PC-3 (cell line): ENCODE measurements around the gene MAPKBP1. TPM values are rescaled to one million over a fixed set of nuclear protein-coding genes. Genes with fewer than 3 reads are reported as not detected.

ENCODE experiments used
- ATAC-seq: fragments of 200-7000 bp; cut with Tn5 transposase; 2 replicates; pipeline ENCODE4 v1.9.1; 2020; ENCODE audit warnings: mild to moderate bottlenecking, moderate library complexity
- BruUV-seq: library from RNA; stranded (reverse); fragments of 400-500 nt; replicated peaks from 2 replicates; lab custom pipeline; 2021; lab: Mats Ljungman, UMichigan
- CTCF ChIA-PET: fragments of 300-600 bp; sonication (Branson Sonifier 250); formaldehyde crosslinking; loops from one replicate; lab custom pipeline; 2022; ENCODE audit warnings: antibody characterized with exemption; lab: Charles Lee
- POLR2A ChIA-PET: fragments of 300-600 bp; sonication (Branson Sonifier 250); formaldehyde crosslinking; loops from one replicate; lab custom pipeline; 2022; ENCODE audit warnings: antibody characterized with exemption; ENCODE audit not compliant: unreplicated experiment; lab: Charles Lee
- DNase-seq: peaks from one replicate; pipeline ENCODE4 v3.0.0-alpha.2; 2015
- H2AFZ ChIP-seq: fragments of 300-600 bp; sonication (generic); 2 replicates; pipeline ENCODE4 v1.6.0; 2016; ENCODE audit warnings: antibody characterized with exemption, low read length
- H3F3A ChIP-seq: fragments of 300-600 bp; sonication (generic); one replicate; pipeline ENCODE4 v1.6.0; 2017; ENCODE audit warnings: antibody characterized with exemption, low read length, control low read depth, mild to moderate bottlenecking; ENCODE audit not compliant: unreplicated experiment
- H3K27ac ChIP-seq: fragments of 300-600 bp; sonication (generic); 2 replicates; pipeline ENCODE4 v1.5.1; 2016; ENCODE audit warnings: mild to moderate bottlenecking, low read length
- H3K27me3 ChIP-seq: fragments of 300-600 bp; sonication (generic); 2 replicates; pipeline ENCODE4 v1.6.1; 2016; ENCODE audit warnings: low read length, mixed read lengths
- H3K36me3 ChIP-seq: fragments of 300-600 bp; sonication (generic); 2 replicates; pipeline ENCODE4 v1.6.1; 2016; ENCODE audit warnings: low read depth, mixed run types, low read length, mixed read lengths
- H3K4me1 ChIP-seq: fragments of 300-600 bp; sonication (generic); 2 replicates; pipeline ENCODE4 v1.5.1; 2016; ENCODE audit warnings: low read length; ENCODE audit not compliant: insufficient read depth
- H3K4me2 ChIP-seq: fragments of 300-600 bp; sonication (generic); 2 replicates; pipeline ENCODE4 v1.6.0; 2016; ENCODE audit warnings: low read length
- H3K4me3 ChIP-seq: fragments of 300-600 bp; sonication (generic); 2 replicates; pipeline ENCODE4 v1.5.1; 2016; ENCODE audit warnings: mild to moderate bottlenecking, low read length, mixed read lengths
- H3K79me2 ChIP-seq: fragments of 300-600 bp; sonication (generic); 2 replicates; pipeline ENCODE4 v1.6.1; 2017; ENCODE audit warnings: low read length, mixed read lengths
- H3K9ac ChIP-seq: fragments of 300-600 bp; sonication (generic); 2 replicates; pipeline ENCODE4 v1.6.0; 2016; ENCODE audit warnings: mild to moderate bottlenecking, low read length
- H3K9me2 ChIP-seq: fragments of 300-600 bp; sonication (generic); replicated peaks from 2 replicates; pipeline ENCODE4 v1.6.1; 2016; ENCODE audit warnings: mixed run types, low read length, mixed read lengths
- H3K9me3 ChIP-seq: fragments of 300-600 bp; sonication (generic); 2 replicates; pipeline ENCODE4 v1.6.1; 2016; ENCODE audit warnings: low read length, mixed read lengths
- H4K20me1 ChIP-seq: fragments of 300-600 bp; sonication (generic); 2 replicates; pipeline ENCODE4 v1.6.1; 2016; ENCODE audit warnings: low read length, mixed read lengths
- EZH2 ChIP-seq: fragments of 300-600 bp; sonication (generic); IDR thresholded peaks from one replicate; pipeline ENCODE4 v1.6.1; 2017; ENCODE audit warnings: antibody characterized with exemption, mild to moderate bottlenecking, low read length; ENCODE audit not compliant: unreplicated experiment
- EZH2phosphoT487 ChIP-seq: fragments of 300-600 bp; sonication (generic); IDR thresholded peaks from 2 replicates; pipeline ENCODE4 v1.6.1; 2018; ENCODE audit warnings: mild to moderate bottlenecking, antibody characterized with exemption, low read length, borderline replicate concordance
- intact Hi-C: fragments of 100-400 bp; cut with micrococcal nuclease; formaldehyde crosslinking; loops from 2 replicates; pipeline ENCODE4 v1.9.0; 2023
- total RNA-seq: library from RNA; depleted of rRNA; stranded (reverse); fragments of >200 nt; gene quantifications from 2 replicates; pipeline ENCODE4 v1.2.3, GENCODE V29; 2014
- TF ChIP-seq, protein P1 (sequence below): fragments of 300-600 bp; sonication (generic); conservative IDR thresholded peaks from 2 replicates; pipeline ENCODE4 v1.5.1; 2017; ENCODE audit warnings: antibody characterized with exemption, low read depth, mild to moderate bottlenecking, low read length

Gene MAPKBP1
- total RNA-seq, 1 experiment from 2014 or later = 29.1 TPM

DNA sequence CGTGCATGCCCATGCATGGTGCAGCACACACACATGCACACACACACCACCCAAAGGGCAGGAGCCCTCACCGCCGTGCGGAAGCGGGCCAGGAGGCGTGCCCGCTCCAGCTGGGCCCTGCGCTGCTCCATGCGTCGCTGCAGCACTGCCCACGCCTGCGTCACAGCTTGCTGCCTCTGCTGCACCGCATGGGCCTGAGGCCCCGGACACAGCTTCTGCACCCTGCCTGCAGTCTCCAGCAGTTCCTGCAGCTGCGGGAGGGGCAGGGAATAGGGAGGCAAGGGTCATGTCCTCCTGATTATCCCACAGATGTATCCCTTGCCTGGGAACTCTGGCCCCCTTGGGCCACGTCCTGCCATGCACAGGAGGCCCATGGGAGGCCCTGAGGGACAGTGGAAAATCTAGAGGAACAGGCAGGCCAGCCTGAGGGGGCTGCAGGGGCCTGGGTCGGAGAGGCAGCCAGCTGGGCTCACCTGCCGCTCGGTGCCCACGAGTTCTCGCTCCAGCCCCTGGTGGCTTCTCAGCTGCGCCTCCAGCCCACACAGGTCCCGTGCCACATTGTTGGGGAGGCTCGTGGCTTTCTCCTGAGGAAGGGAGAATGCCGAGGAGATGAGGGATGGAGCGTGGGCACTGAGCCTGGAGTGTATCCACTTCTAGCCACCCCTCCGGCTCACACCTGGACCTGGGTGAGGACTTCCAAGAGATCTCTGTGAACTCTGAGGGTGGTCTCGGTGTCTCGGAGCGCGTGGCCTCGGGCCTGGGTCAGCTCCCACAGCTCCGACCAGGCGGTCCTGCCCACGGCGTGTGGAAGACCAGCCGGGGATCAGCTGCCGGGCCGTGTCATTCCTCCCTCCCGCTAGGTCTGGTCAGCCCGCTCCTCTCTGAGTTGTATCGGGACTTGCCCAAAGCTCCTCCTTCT, 95.7 kb downstream of the MAPKBP1 start:
- Histone ChIP-seq H3K9me3 (no peaks in the 10 kb centered on the region), H3K79me2 (no peaks in the 10 kb centered on the region), H3K4me1 (peaks cover 41% of the 10 kb centered on the region), H3K9me2 (no peaks in the 10 kb centered on the region), H3K36me3 (no peaks in the 10 kb centered on the region), H3F3A (no peaks in the 10 kb centered on the region), H3K27ac (peak overlapping the region; percentile 93), H3K9ac (peak overlapping the region; percentile 62), H3K27me3 (no peaks in the 10 kb centered on the region), H2AFZ (peak overlapping the region; percentile 51), H3K4me2 (peak overlapping the region; percentile 58), H3K4me3 (no peak overlapping the region), H4K20me1 (no peaks in the 10 kb centered on the region)
- ChIA-PET POLR2A (interaction anchor here (0.6 kb wide), 1 partner anchor 459 kb away, joined by 3 read pairs; no protein-coding TSS in a partner anchor), CTCF (interaction anchor here (0.9 to 1.1 kb wide), 5 partner anchors 35 to 268 kb away, joined by 3 to 5 read pairs (median 3); partner anchors contain the start of genes EHD4 and MAPKBP1)
- TSS peak; percentile 58 for BruUV-seq
- ATAC-seq (no peak), DNase-seq (no peak)
- TF ChIP-seq EZH2phosphoT487 (no peak), EZH2 (no peak)
- TF ChIP-seq, protein P1, sequence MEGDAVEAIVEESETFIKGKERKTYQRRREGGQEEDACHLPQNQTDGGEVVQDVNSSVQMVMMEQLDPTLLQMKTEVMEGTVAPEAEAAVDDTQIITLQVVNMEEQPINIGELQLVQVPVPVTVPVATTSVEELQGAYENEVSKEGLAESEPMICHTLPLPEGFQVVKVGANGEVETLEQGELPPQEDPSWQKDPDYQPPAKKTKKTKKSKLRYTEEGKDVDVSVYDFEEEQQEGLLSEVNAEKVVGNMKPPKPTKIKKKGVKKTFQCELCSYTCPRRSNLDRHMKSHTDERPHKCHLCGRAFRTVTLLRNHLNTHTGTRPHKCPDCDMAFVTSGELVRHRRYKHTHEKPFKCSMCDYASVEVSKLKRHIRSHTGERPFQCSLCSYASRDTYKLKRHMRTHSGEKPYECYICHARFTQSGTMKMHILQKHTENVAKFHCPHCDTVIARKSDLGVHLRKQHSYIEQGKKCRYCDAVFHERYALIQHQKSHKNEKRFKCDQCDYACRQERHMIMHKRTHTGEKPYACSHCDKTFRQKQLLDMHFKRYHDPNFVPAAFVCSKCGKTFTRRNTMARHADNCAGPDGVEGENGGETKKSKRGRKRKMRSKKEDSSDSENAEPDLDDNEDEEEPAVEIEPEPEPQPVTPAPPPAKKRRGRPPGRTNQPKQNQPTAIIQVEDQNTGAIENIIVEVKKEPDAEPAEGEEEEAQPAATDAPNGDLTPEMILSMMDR = no peak
- intact Hi-C loops = no loop called here

DNA sequence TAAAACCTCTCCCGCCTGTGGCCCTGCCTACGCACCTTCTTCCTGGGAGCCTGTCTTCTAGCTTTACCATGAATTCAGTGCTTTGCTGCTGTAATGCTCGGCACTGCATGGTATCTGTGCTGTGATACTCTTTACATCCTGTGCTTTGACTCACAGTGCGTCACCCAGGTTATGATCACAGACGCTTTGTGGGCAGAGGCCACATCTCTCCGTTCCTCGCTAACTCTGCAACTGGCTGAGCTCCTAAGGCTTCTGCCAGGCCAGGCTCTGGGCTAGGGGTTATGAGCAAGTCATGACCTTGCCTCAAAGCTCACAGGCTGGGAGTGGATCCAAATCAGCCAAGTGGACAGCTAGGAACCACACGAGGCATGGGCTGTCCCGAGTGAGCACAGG, 96.4 kb downstream of the MAPKBP1 start:
- intact Hi-C loops = no loop called here
- H3K36me3 ChIP-seq = no peaks in the 10 kb centered on the region
- no peaks in the 10 kb centered on the region for H3K27me3 ChIP-seq
- TF ChIP-seq EZH2phosphoT487 = no peak
- no peak for TF ChIP-seq EZH2
- TF ChIP-seq, protein P1 = no peak
- peaks cover 34% of the 10 kb centered on the region for H3K4me1 ChIP-seq
- H3K9me3 ChIP-seq = no peaks in the 10 kb centered on the region
- ATAC-seq = peak; percentile 96
- H2AFZ ChIP-seq = peak overlapping the region; percentile 51
- CTCF ChIA-PET = interaction anchor here (0.9 to 1.1 kb wide), 5 partner anchors 34 to 267 kb away, joined by 3 to 5 read pairs (median 3); partner anchors contain the start of genes EHD4 and MAPKBP1
- H3K27ac ChIP-seq = peak overlapping the region; percentile 93
- H4K20me1 ChIP-seq = no peaks in the 10 kb centered on the region
- no peaks in the 10 kb centered on the region for H3F3A ChIP-seq
- H3K4me3 ChIP-seq = no peak overlapping the region
- H3K9me2 ChIP-seq = no peaks in the 10 kb centered on the region
- BruUV-seq = no TSS peak
- POLR2A ChIA-PET = interaction anchor here (0.5 to 0.6 kb wide), 3 partner anchors 16 to 460 kb away, joined by 3 read pairs; no protein-coding TSS in a partner anchor
- H3K4me2 ChIP-seq = peak overlapping the region; percentile 58
- peak; percentile 98 for DNase-seq
- H3K9ac ChIP-seq = peak overlapping the region; percentile 68
- H3K79me2 ChIP-seq = no peaks in the 10 kb centered on the region
